K562 (cell line): ENCODE results near the gene RWDD1. TPM values are rescaled to one million over a fixed set of nuclear protein-coding genes. Genes with fewer than 3 reads are reported as not detected.

ENCODE experiments used
- ATF6 ChIP-seq: sonication (generic); formaldehyde crosslinking; IDR thresholded peaks from 2 replicates; pipeline ENCODE4 v1.4.0; 2020; ENCODE audit warnings: mild to moderate bottlenecking, missing genetic modification reagents
- CBFA2T2 ChIP-seq: fragments of 450-650 bp; conservative IDR thresholded peaks from 2 replicates; pipeline ENCODE4 v1.6.1; 2017; ENCODE audit warnings: mild to moderate bottlenecking
- DEAF1 ChIP-seq: fragments of 450-650 bp; formaldehyde crosslinking; IDR thresholded peaks from 2 replicates; pipeline ENCODE4 v1.4.0; 2020; ENCODE audit warnings: mild to moderate bottlenecking, moderate library complexity
- FOXK2 ChIP-seq, 2 experiments: fragments of 450-650 bp; IDR thresholded peaks in 1 of 2; conservative IDR thresholded peaks in 1 of 2; 2 replicates each; pipeline ENCODE4 v1.6.1; 2016; ENCODE audit warnings: low read depth in 2 of 2, mild to moderate bottlenecking in 1 of 2
- HDAC6 ChIP-seq: IDR thresholded peaks from 2 replicates; pipeline ENCODE4 v1.6.1; 2012; ENCODE audit warnings: low read depth, mild to moderate bottlenecking, control low read depth, inconsistent platforms, low read length, moderate library complexity
- HNRNPK ChIP-seq: fragments of 200-400 bp; formaldehyde crosslinking; IDR thresholded peaks from one replicate; pipeline ENCODE4 v1.6.1; 2018; ENCODE audit warnings: mild to moderate bottlenecking, low read depth, low read length; ENCODE audit not compliant: poor library complexity, severe bottlenecking
- ILK ChIP-seq: fragments of 450-650 bp; IDR thresholded peaks from 2 replicates; pipeline ENCODE4 v1.6.1; 2016; ENCODE audit warnings: missing genetic modification characterization, low read depth, mild to moderate bottlenecking, missing compliant biosample characterization, moderate library complexity, borderline replicate concordance
- NKRF ChIP-seq: fragments of 450-650 bp; IDR thresholded peaks from 2 replicates; pipeline ENCODE4 v1.6.1; 2016; ENCODE audit warnings: borderline replicate concordance
- PRPF4 ChIP-seq: fragments of 200-400 bp; formaldehyde crosslinking; IDR thresholded peaks from one replicate; pipeline ENCODE4 v1.6.1; 2017; ENCODE audit warnings: low read length, low read depth, mild to moderate bottlenecking; ENCODE audit not compliant: insufficient read depth, poor library complexity, severe bottlenecking
- RB1 ChIP-seq: fragments of 450-650 bp; IDR thresholded peaks from 2 replicates; pipeline ENCODE4 v1.6.1; 2017; ENCODE audit warnings: low read depth, mild to moderate bottlenecking
- RBM14 ChIP-seq: fragments of 200-400 bp; formaldehyde crosslinking; IDR thresholded peaks from 2 replicates; pipeline ENCODE4 v1.6.1; 2018; ENCODE audit warnings: low read depth, mild to moderate bottlenecking, low read length, moderate library complexity, borderline replicate concordance; ENCODE audit not compliant: insufficient read depth
- RBM15 ChIP-seq: fragments of 200-400 bp; formaldehyde crosslinking; IDR thresholded peaks from 2 replicates; pipeline ENCODE4 v1.6.1; 2018; ENCODE audit warnings: mild to moderate bottlenecking, low read length, moderate library complexity; ENCODE audit not compliant: insufficient read depth
- RHOXF2B ChIP-seq: fragments of 250-450 bp; sonication (Bioruptor Pico); conservative IDR thresholded peaks from 2 replicates; pipeline ENCODE4 v1.5.1; 2021
- ZBTB11 ChIP-seq, 3 experiments: fragments of 200-800 bp in 1 of 3; fragments of 250-450 bp in 1 of 3; fragments of 450-650 bp in 1 of 3; sonication (Bioruptor Pico) in 1 of 3; sonication (Bioruptor generic) in 1 of 3; formaldehyde crosslinking in 1 of 3; IDR thresholded peaks; 2 replicates each; pipeline versions ENCODE4 v1.6.1 to v1.8.0; 2016 to 2022; ENCODE audit warnings: mild to moderate bottlenecking in 2 of 3, missing genetic modification characterization in 2 of 3, missing compliant biosample characterization in 1 of 3, moderate library complexity in 1 of 3
- ZNF217 ChIP-seq: sonication (generic); formaldehyde crosslinking; IDR thresholded peaks from 2 replicates; pipeline ENCODE4 v1.8.0; 2022; ENCODE audit warnings: mild to moderate bottlenecking, missing genetic modification reagents
- ZNF224 ChIP-seq: sonication (generic); formaldehyde crosslinking; IDR thresholded peaks from 2 replicates; pipeline ENCODE4 v1.8.0; 2022; ENCODE audit warnings: mild to moderate bottlenecking, missing genetic modification reagents
- polyA plus RNA-seq, 8 experiments: library from polyadenylated mRNA; depleted of rRNA in 4 of 8; stranded (reverse) in 5 of 8; unstranded in 3 of 8; fragments of >200 nt; fragmentation: Nextera tagmentation in 2 of 8; fragmentation: Illumina TruSeq in 1 of 8; extraction: Ambion mirVana in 2 of 8; extraction: Trizol in 1 of 8; gene quantifications; 2 replicates each; pipeline versions ENCODE4 v1.2.1 to v1.2.3, GENCODE V29; 2011 to 2014; ENCODE audit warnings: inconsistent platforms in 1 of 8, missing spikeins in 1 of 8
- total RNA-seq, 7 experiments: library from RNA; depleted of rRNA in 6 of 7; stranded (reverse); fragments of >200 nt in 6 of 7; fragmentation: Illumina TruSeq in 2 of 7; extraction: Trizol in 2 of 7; gene quantifications; 2 replicates each; pipeline versions ENCODE4 v1.2.1 to v1.2.3, GENCODE V29; 2011 to 2021; ENCODE audit warnings: low replicate concordance in 1 of 7

Gene RWDD1
- total and polyA plus RNA-seq, 9 of the 15 experiments (the other 6 are each of a cell fraction or from before 2014, with no cell fraction given), result 31.9 to 89.8 (median 48.7) TPM

GRCh38 chr6:116531675-116532570 lies 39.4 kb upstream of the RWDD1 start (continued):
- no peak for TF ChIP-seq ZBTB11 (CRISPR knock-in tag; IDR thresholded peaks at IDR 0.05)
- TF ChIP-seq RBM14, result no peak
- TF ChIP-seq NKRF, result no peak
- no peak for TF ChIP-seq RB1
- no peak for TF ChIP-seq CBFA2T2
- TF ChIP-seq HNRNPK, result no peak
- TF ChIP-seq RBM15, result no peak
- no peak for TF ChIP-seq ILK (tag)
- 0 out of 4 replicates have a peak, but pooled peaks of 1 of the 2 experiments have one; percentile 38 for TF ChIP-seq FOXK2 (conservative IDR thresholded peaks at IDR 0.05 in 1 of 2, IDR thresholded peaks at IDR 0.05 in 1 of 2; ENCODE audit: low read depth in 2 of 2)
- TF ChIP-seq ZNF217 (CRISPR knock-in tag), result no peak
- TF ChIP-seq PRPF4, result no peak
- no peak for TF ChIP-seq RHOXF2B (CRISPR knock-in tag)
- no peak for TF ChIP-seq ZNF224
- no peak for TF ChIP-seq HDAC6
- peak; percentile 50; the same call in 1 of the 2 replicates for TF ChIP-seq DEAF1 (CRISPR knock-in tag)
- TF ChIP-seq ATF6 (CRISPR knock-in tag), result no peak
